ENCODE data around the gene PSAPL1.

PSAPL1 gene

GRCh38 chr4:7434141-7434765 lies 477 bp downstream of the PSAPL1 start:
- no peak for TF ChIP-seq FOXM1 (IDR thresholded peaks at IDR 0.05; ENCODE audit: borderline replicate concordance, low read depth)
- TF ChIP-seq TAF1 (IDR thresholded peaks at IDR 0.05; ENCODE audit: low read depth) = no peak
- no peak for TF ChIP-seq YY1 (IDR thresholded peaks at IDR 0.05; ENCODE audit: low read depth)
- no peak for TF ChIP-seq NFIC (IDR thresholded peaks at IDR 0.05)
- TF ChIP-seq USF1 (IDR thresholded peaks at IDR 0.05) = no peak
- no peak for TF ChIP-seq ZBTB7A (IDR thresholded peaks at IDR 0.05; ENCODE audit: low read depth)
- no peak for TF ChIP-seq TCF12 (IDR thresholded peaks at IDR 0.05; ENCODE audit: low read depth)
- no peak for TF ChIP-seq MAX (IDR thresholded peaks at IDR 0.05)

GRCh38 chr4:7433376-7434140 lies 1.2 kb downstream of the PSAPL1 start:
- TF ChIP-seq MAX (IDR thresholded peaks at IDR 0.05) (no peak), TEAD4 (IDR thresholded peaks at IDR 0.05) (no peak), FOXM1 (IDR thresholded peaks at IDR 0.05; ENCODE audit: borderline replicate concordance, low read depth) (no peak), ZBTB7A (IDR thresholded peaks at IDR 0.05; ENCODE audit: low read depth) (no peak), TAF1 (IDR thresholded peaks at IDR 0.05; ENCODE audit: low read depth) (no peak), CREB1 (IDR thresholded peaks at IDR 0.05; ENCODE audit: low read depth) (no peak), TCF12 (IDR thresholded peaks at IDR 0.05; ENCODE audit: low read depth) (no peak), EP300 (IDR thresholded peaks at IDR 0.05; ENCODE audit: borderline replicate concordance) (no peak), EGR1 (IDR thresholded peaks at IDR 0.05) (no peak), CEBPB (IDR thresholded peaks at IDR 0.05) (no peak), REST (IDR thresholded peaks at IDR 0.05; ENCODE audit: low read depth) (no peak), RAD21 (IDR thresholded peaks at IDR 0.05; ENCODE audit: low read depth) (no peak)

- no peak for TF ChIP-seq NFIC (IDR thresholded peaks at IDR 0.05)
- no peak for TF ChIP-seq REST (IDR thresholded peaks at IDR 0.05; ENCODE audit: low read depth)
- no peak for TF ChIP-seq TAF1 (IDR thresholded peaks at IDR 0.05; ENCODE audit: low read depth)
Measured at GRCh38 chr4:7432531-7433375, 2.0 kb downstream of the PSAPL1 start.

GRCh38 chr4:7431696-7432530 lies 2.8 kb downstream of the PSAPL1 start:
- TF ChIP-seq YY1 (IDR thresholded peaks at IDR 0.05; ENCODE audit: low read depth) = no peak
- TF ChIP-seq TEAD4 (IDR thresholded peaks at IDR 0.05) = no peak
- TF ChIP-seq EP300 (IDR thresholded peaks at IDR 0.05; ENCODE audit: borderline replicate concordance) = no peak
- no peak for TF ChIP-seq TAF1 (IDR thresholded peaks at IDR 0.05; ENCODE audit: low read depth)
- no peak for TF ChIP-seq NFIC (IDR thresholded peaks at IDR 0.05)
- no peak for TF ChIP-seq CREB1 (IDR thresholded peaks at IDR 0.05; ENCODE audit: low read depth)

GRCh38 chr4:7430965-7431695 lies 3.6 kb downstream of the PSAPL1 start:
- TF ChIP-seq TEAD4 (IDR thresholded peaks at IDR 0.05) (no peak), CEBPB (IDR thresholded peaks at IDR 0.05) (no peak), EGR1 (IDR thresholded peaks at IDR 0.05) (no peak), RAD21 (IDR thresholded peaks at IDR 0.05; ENCODE audit: low read depth) (no peak), USF1 (IDR thresholded peaks at IDR 0.05) (no peak), CREB1 (IDR thresholded peaks at IDR 0.05; ENCODE audit: low read depth) (no peak), MAX (IDR thresholded peaks at IDR 0.05) (no peak)
